PC-9 (cell line): ENCODE results near the gene TPST2. TPM values are rescaled to one million over a fixed set of nuclear protein-coding genes. Genes with fewer than 3 reads are reported as not detected.

Experiments used
- BruUV-seq: library from RNA; stranded (reverse); fragments of 400-500 nt; replicated peaks from 2 replicates; lab custom pipeline; 2021; lab: Mats Ljungman, UMichigan
- CTCF ChIA-PET: fragments of 300-600 bp; sonication (Branson Sonifier 250); formaldehyde crosslinking; loops from one replicate; lab custom pipeline; 2022; ENCODE audit warnings: antibody characterized with exemption; lab: Charles Lee
- POLR2A ChIA-PET: fragments of 300-600 bp; sonication (Branson Sonifier 250); formaldehyde crosslinking; loops from one replicate; lab custom pipeline; 2022; ENCODE audit warnings: antibody characterized with exemption; ENCODE audit not compliant: unreplicated experiment; lab: Charles Lee
- DNase-seq, 2 experiments: peaks; one replicate each; pipeline versions ENCODE4 v3.0.0 to v3.0.0-alpha.2; 2015 to 2022; ENCODE audit warnings: mixed read lengths in 1 of 2
- H2AFZ ChIP-seq: fragments of 200-600 bp; sonication (generic); 2 replicates; pipeline ENCODE4 v1.8.1; 2017; ENCODE audit warnings: antibody characterized with exemption
- H3F3A ChIP-seq: fragments of 200-600 bp; sonication (generic); 2 replicates; pipeline ENCODE4 v1.8.1; 2017; ENCODE audit warnings: antibody characterized with exemption, mild to moderate bottlenecking, low read depth; ENCODE audit not compliant: insufficient read depth
- H3K27ac ChIP-seq: fragments of 200-600 bp; sonication (generic); 2 replicates; pipeline ENCODE4 v1.6.1; 2016; ENCODE audit warnings: mixed run types
- H3K27me3 ChIP-seq: fragments of 200-600 bp; sonication (generic); 2 replicates; pipeline ENCODE4 v1.6.1; 2016; ENCODE audit warnings: low read depth, mixed run types; ENCODE audit not compliant: insufficient read depth
- H3K36me3 ChIP-seq: fragments of 200-600 bp; sonication (generic); 2 replicates; pipeline ENCODE4 v1.6.1; 2016; ENCODE audit warnings: low read depth, mixed run types
- H3K4me1 ChIP-seq: fragments of 200-600 bp; sonication (generic); replicated peaks from 2 replicates; pipeline ENCODE4 v1.6.1; 2016; ENCODE audit warnings: mixed run types; ENCODE audit not compliant: insufficient read depth
- H3K4me2 ChIP-seq: fragments of 200-600 bp; sonication (generic); 2 replicates; pipeline ENCODE4 v1.6.1; 2017; ENCODE audit warnings: mixed run types
- H3K4me3 ChIP-seq: fragments of 200-600 bp; sonication (generic); 2 replicates; pipeline ENCODE4 v1.6.1; 2016; ENCODE audit warnings: mixed run types
- H3K79me2 ChIP-seq: fragments of 200-600 bp; sonication (generic); 2 replicates; pipeline ENCODE4 v1.6.1; 2017; ENCODE audit warnings: low read depth, mixed run types
- H3K9me2 ChIP-seq: fragments of 200-600 bp; sonication (generic); 2 replicates; pipeline ENCODE4 v1.8.1; 2017; ENCODE audit warnings: mild to moderate bottlenecking; ENCODE audit not compliant: insufficient read depth
- H3K9me3 ChIP-seq: fragments of 200-600 bp; sonication (generic); 2 replicates; pipeline ENCODE4 v1.8.1; 2016; ENCODE audit warnings: low read depth; ENCODE audit not compliant: insufficient read depth
- H4K20me1 ChIP-seq: fragments of 200-600 bp; sonication (generic); 2 replicates; pipeline ENCODE4 v1.8.1; 2017; ENCODE audit not compliant: insufficient read depth
- EZH2 ChIP-seq: fragments of 200-600 bp; sonication (generic); IDR thresholded peaks from 2 replicates; pipeline ENCODE4 v1.8.0; 2017; ENCODE audit warnings: antibody characterized with exemption, low read depth
- intact Hi-C: fragments of 100-400 bp; cut with micrococcal nuclease; formaldehyde crosslinking; loops from one replicate; pipeline ENCODE4 v1.10.0; 2022; ENCODE audit not compliant: unreplicated experiment
- microRNA-seq: library from miRNA; unstranded; fragments of <30 nt; microRNA quantifications from one replicate; pipeline ENCODE4 v1.2.0, GENCODE V29; 2021; ENCODE audit warnings: borderline number of aligned reads, borderline replicate concordance
- total RNA-seq: library from RNA; stranded (reverse); gene quantifications from 2 replicates; pipeline ENCODE4 v1.2.3, GENCODE V29; 2021
- TF ChIP-seq, protein P1 (sequence below): fragments of 200-600 bp; sonication (generic); conservative IDR thresholded peaks from 2 replicates; pipeline ENCODE4 v1.6.1; 2017; ENCODE audit warnings: mixed run types, antibody characterized with exemption, mild to moderate bottlenecking, moderate library complexity

The TPST2 gene
- total RNA-seq, 1 experiment from 2014 or later = 13.5 TPM

DNA sequence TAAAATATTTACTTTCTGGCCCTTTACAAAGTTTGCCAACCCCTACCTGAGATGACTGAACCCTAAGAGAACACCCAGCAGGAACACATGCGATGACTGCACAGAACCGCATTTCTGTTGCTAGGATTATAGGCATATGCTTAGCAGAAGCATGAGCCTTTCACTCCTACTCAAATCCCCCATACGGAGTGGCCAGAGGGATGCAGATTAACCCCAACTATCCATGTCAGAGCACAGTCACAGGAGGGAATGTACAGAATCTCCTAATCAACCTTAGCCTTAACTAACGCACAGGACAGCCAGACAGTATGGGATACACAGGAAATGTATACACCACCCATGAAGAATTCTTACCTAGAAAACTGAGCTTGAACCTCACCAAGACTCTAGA, 112.6 kb downstream of the TPST2 start:
- H2AFZ ChIP-seq = no peak overlapping the region
- no peaks in the 10 kb centered on the region for H3K9me2 ChIP-seq
- ChIA-PET CTCF (no interaction called here), POLR2A (no interaction called here)
- TF ChIP-seq, protein P1, sequence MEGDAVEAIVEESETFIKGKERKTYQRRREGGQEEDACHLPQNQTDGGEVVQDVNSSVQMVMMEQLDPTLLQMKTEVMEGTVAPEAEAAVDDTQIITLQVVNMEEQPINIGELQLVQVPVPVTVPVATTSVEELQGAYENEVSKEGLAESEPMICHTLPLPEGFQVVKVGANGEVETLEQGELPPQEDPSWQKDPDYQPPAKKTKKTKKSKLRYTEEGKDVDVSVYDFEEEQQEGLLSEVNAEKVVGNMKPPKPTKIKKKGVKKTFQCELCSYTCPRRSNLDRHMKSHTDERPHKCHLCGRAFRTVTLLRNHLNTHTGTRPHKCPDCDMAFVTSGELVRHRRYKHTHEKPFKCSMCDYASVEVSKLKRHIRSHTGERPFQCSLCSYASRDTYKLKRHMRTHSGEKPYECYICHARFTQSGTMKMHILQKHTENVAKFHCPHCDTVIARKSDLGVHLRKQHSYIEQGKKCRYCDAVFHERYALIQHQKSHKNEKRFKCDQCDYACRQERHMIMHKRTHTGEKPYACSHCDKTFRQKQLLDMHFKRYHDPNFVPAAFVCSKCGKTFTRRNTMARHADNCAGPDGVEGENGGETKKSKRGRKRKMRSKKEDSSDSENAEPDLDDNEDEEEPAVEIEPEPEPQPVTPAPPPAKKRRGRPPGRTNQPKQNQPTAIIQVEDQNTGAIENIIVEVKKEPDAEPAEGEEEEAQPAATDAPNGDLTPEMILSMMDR = no peak
- no peak for TF ChIP-seq EZH2
- no peaks in the 10 kb centered on the region for H3F3A ChIP-seq
- no peak for DNase-seq
- intact Hi-C loops = no loop called here
- BruUV-seq = no TSS peak
- H3K4me1 ChIP-seq = peaks cover 7% of the 10 kb centered on the region; the same call in 1 of the 2 replicates
- H3K4me3 ChIP-seq = no peak overlapping the region
- peaks cover 7% of the 10 kb centered on the region; the same call in 1 of the 2 replicates for H3K79me2 ChIP-seq
- 0 out of 2 replicates have a peak, but pooled peaks cover 2% of the 10 kb centered on the region for H3K36me3 ChIP-seq
- H3K27me3 ChIP-seq = no peaks in the 10 kb centered on the region
- H3K27ac ChIP-seq = no peak overlapping the region
- H4K20me1 ChIP-seq = no peaks in the 10 kb centered on the region; the same call in 1 of the 2 replicates
- no peak overlapping the region for H3K4me2 ChIP-seq
- no peaks in the 10 kb centered on the region for H3K9me3 ChIP-seq

GRCh38 chr22:26476705-26477340, 113.1 kb downstream of the TPST2 start:
- no peak for DNase-seq
- Histone ChIP-seq H3K27me3 (no peaks in the 10 kb centered on the region), H3K79me2 (peaks cover 2% of the 10 kb centered on the region; the same call in 1 of the 2 replicates), H3F3A (no peaks in the 10 kb centered on the region), H3K9me2 (no peaks in the 10 kb centered on the region), H3K36me3 (0 out of 2 replicates have a peak, but pooled peaks cover 2% of the 10 kb centered on the region), H4K20me1 (no peaks in the 10 kb centered on the region; the same call in 1 of the 2 replicates), H3K9me3 (no peaks in the 10 kb centered on the region), H3K4me1 (peaks cover 6% of the 10 kb centered on the region; the same call in 1 of the 2 replicates), H3K4me2 (no peak overlapping the region), H3K4me3 (no peak overlapping the region), H3K27ac (no peak overlapping the region), H2AFZ (no peak overlapping the region)
- no TSS peak for BruUV-seq
- ChIA-PET CTCF (no interaction called here), POLR2A (no interaction called here)
- TF ChIP-seq, protein P1 = no peak
- TF ChIP-seq EZH2 = no peak
- intact Hi-C loops = no loop called here

GRCh38 chr22:26474682-26475081, 115.2 kb downstream of the TPST2 start:
- H3K27ac ChIP-seq = no peak overlapping the region
- H2AFZ ChIP-seq = no peak overlapping the region
- H3K4me3 ChIP-seq = no peak overlapping the region
- BruUV-seq = no TSS peak
- H3F3A ChIP-seq = no peaks in the 10 kb centered on the region
- H3K9me3 ChIP-seq = no peaks in the 10 kb centered on the region
- H3K79me2 ChIP-seq = no peaks in the 10 kb centered on the region
- no peaks in the 10 kb centered on the region for H3K27me3 ChIP-seq
- no peak for DNase-seq
- no peak overlapping the region for H3K4me2 ChIP-seq
- TF ChIP-seq, protein P1 = no peak
- TF ChIP-seq EZH2 = no peak
- H3K9me2 ChIP-seq = no peaks in the 10 kb centered on the region
- peaks cover 8% of the 10 kb centered on the region; the same call in 1 of the 2 replicates for H3K36me3 ChIP-seq
- H3K4me1 ChIP-seq = no peaks in the 10 kb centered on the region
- ChIA-PET POLR2A (no interaction called here), CTCF (no interaction called here)
- no peaks in the 10 kb centered on the region; the same call in 1 of the 2 replicates for H4K20me1 ChIP-seq
- intact Hi-C loops = no loop called here

Small RNA genes lying within 50 kb of the gene (microRNA-seq; reads per million reads assigned to microRNA genes)
- gene MIR548J = 6.1 reads per million

Other genes with a start within 250 kb of the TPST2 start
- 0.33 and 0.44 TPM in 2 replicates for gene ASPHD2, start 160.9 kb downstream of the TPST2 start, total RNA-seq
- 21.2 and 33.1 TPM in 2 replicates for gene HPS4, start 106.3 kb downstream of the TPST2 start, total RNA-seq
- gene SRRD, start 106.3 kb downstream of the TPST2 start, total RNA-seq = 7.1 and 9.5 TPM in 2 replicates
- gene TFIP11, start 77.7 kb downstream of the TPST2 start, total RNA-seq = 17.3 and 18.5 TPM in 2 replicates
- gene CRYBB1, start 27.9 kb upstream of the TPST2 start, total RNA-seq = not detected in 2 replicates
- not detected in 2 replicates for gene CRYBA4, start 31.8 kb upstream of the TPST2 start, total RNA-seq
- 0.45 and 0.48 TPM in 2 replicates for gene MIAT, start 67.5 kb upstream of the TPST2 start, total RNA-seq